ENCODE measurements around the gene PNMA1. TPM values are rescaled to one million over a fixed set of nuclear protein-coding genes. Genes with fewer than 3 reads are reported as not detected.

PNMA1 gene
- total RNA-seq, 4 donors from 2014 or later = 4.6 to 8.5 (median 6.6) TPM

- DNase-seq (ENCODE audit: low spot score in 2 of 2) = peak in 1 of 2 donors; percentile 84
- TF ChIP-seq CTCF (IDR thresholded peaks at IDR 0.05) (no peak), POLR2A (IDR thresholded peaks at IDR 0.05) (no peak)
- 54 to 69% methylated on average over 13 of the region's 14 CpGs for WGBS, 2 donors
- H3K4me3 ChIP-seq (ENCODE audit: low read depth, poor library complexity, severe bottlenecking) = no peak overlapping the region
- intact Hi-C loops (cut with DNase I; ENCODE audit: low total_unique reads) = loop anchor here (5.0 kb wide), 1 partner anchor 101 kb away; no protein-coding TSS in a partner anchor
Measured at GRCh38 chr14:73726025-73726961, 12.1 kb upstream of the PNMA1 start.

GRCh38 chr14:73725116-73726024 lies 11.2 kb upstream of the PNMA1 start:
- DNase-seq (ENCODE audit: low spot score in 2 of 2) = peak in 1 of 2 donors; percentile 79
- no peak for TF ChIP-seq CTCF (IDR thresholded peaks at IDR 0.05)
- TF ChIP-seq POLR2A (IDR thresholded peaks at IDR 0.05) = no peak
- 81 to 83% methylated on average over 8 of the region's 8 CpGs for WGBS, 2 donors
- intact Hi-C loops (cut with DNase I; ENCODE audit: low total_unique reads) = loop anchor here (5.0 kb wide), 1 partner anchor 102 kb away; no protein-coding TSS in a partner anchor
- no peak overlapping the region for H3K4me3 ChIP-seq (ENCODE audit: low read depth, poor library complexity, severe bottlenecking)

DNA sequence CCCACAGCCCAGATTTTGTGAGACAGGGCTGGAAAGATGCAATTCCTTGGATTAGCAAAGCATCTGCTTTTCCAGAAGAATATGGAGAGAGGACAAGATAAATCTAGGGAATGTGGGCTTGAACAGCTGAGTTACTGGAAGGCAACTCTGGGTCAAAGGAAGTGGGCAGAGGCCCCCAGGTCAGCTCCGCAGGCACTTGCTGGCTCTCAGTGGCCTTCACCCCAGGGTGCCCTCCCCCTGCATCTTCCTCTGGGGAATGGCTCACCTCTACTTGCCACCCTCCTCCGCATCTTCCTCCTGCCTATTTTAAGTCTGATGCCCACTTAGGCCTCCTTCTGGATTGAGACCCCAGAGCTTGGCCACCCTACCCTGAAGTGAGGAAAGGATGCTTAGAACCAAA lies 10.5 kb upstream of the PNMA1 start:
- intact Hi-C loops (cut with DNase I; ENCODE audit: low total_unique reads) = loop anchor here (5.0 kb wide), 1 partner anchor 103 kb away; no protein-coding TSS in a partner anchor
- WGBS, 2 donors = 77 to 82% methylated on average over 2 of the region's 2 CpGs
- no peak overlapping the region for H3K4me3 ChIP-seq (ENCODE audit: low read depth, poor library complexity, severe bottlenecking)
- no peak for TF ChIP-seq POLR2A (IDR thresholded peaks at IDR 0.05)
- TF ChIP-seq CTCF (IDR thresholded peaks at IDR 0.05) = no peak
- DNase-seq (ENCODE audit: low spot score in 2 of 2) = peak in 1 of 2 donors; percentile 63

GRCh38 chr14:73723797-73724661 lies 9.8 kb upstream of the PNMA1 start:
- intact Hi-C loops (cut with DNase I; ENCODE audit: low total_unique reads) = no loop called here
- DNase-seq (ENCODE audit: low spot score in 2 of 2) = peak; percentile 84 to 94
- no peak overlapping the region for H3K4me3 ChIP-seq (ENCODE audit: low read depth, poor library complexity, severe bottlenecking)
- TF ChIP-seq POLR2A (IDR thresholded peaks at IDR 0.05) (no peak), CTCF (IDR thresholded peaks at IDR 0.05) (peak in 1 of 3 donors; percentile 4)
- 31 to 33% methylated on average over 12 of the region's 12 CpGs for WGBS, 2 donors

- TF ChIP-seq POLR2A (IDR thresholded peaks at IDR 0.05) = no peak
- TF ChIP-seq CTCF (IDR thresholded peaks at IDR 0.05) = no peak
- H3K4me3 ChIP-seq (ENCODE audit: low read depth, poor library complexity, severe bottlenecking) = no peak overlapping the region
- WGBS, 2 donors = 61 to 77% methylated on average over 7 of the region's 7 CpGs
- intact Hi-C loops (cut with DNase I; ENCODE audit: low total_unique reads) = no loop called here
- no peak for DNase-seq (ENCODE audit: low spot score in 2 of 2)
Measured at GRCh38 chr14:73723406-73723796, 9.2 kb upstream of the PNMA1 start.
